ENCODE data around the gene CGRRF1. TPM values are rescaled to one million over a fixed set of nuclear protein-coding genes. Genes with fewer than 3 reads are reported as not detected.

CGRRF1 gene, protein sequence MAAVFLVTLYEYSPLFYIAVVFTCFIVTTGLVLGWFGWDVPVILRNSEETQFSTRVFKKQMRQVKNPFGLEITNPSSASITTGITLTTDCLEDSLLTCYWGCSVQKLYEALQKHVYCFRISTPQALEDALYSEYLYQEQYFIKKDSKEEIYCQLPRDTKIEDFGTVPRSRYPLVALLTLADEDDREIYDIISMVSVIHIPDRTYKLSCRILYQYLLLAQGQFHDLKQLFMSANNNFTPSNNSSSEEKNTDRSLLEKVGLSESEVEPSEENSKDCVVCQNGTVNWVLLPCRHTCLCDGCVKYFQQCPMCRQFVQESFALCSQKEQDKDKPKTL
- 10 to 100 TPM; 16.3 to 19.7 TPM for total RNA-seq

DNA sequence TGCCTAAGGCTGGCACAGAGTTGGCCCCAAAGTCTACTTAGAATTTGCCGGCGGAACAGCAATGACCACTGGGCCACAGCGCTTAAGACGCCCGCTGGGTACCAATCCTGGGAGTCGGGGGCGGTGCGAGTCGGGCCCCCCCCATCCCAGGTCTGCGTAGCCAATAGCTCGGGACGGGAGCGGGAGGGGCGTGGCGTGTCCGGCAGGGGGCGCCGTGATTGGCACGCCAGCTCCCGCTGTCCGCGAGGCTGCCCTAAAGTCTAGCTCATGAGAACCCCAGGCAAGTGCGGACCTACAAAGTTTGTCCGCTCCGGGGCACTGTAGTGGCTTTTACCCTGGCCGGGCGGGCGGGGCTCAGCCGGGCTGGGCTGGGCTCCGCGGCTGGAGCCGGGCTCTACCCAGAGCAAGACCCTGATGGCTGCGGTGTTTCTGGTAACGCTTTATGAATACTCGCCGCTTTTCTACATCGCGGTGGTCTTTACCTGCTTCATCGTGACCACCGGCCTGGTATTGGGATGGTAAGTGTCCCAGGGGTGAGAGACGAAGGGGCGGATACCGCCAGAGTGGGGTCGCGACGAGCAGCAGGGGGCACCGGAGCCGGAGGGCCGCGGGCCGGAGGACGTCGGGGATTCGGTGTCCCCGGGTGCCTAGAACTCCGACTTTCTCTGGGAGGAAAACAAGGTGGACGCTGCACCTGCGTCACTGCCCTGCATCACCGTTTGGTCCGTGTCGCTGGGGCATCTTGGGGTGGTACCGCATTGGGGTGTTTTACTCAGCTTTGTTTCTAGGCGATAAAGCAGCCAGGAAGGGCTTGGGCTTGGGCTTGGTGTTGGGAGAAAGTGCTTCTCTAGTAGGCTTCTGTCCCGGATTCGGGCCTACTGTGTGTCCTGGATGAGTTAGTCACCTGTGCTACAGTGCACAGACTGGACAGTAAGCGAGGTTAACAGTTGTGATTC is at the start of gene CGRRF1:
Gene CGRRF1 (plus strand): TSS at position 361 of the 956 bp plus-strand sequence. CDS start 54 bp downstream, at position 415.
- ATAC-seq (peak; percentile 100), DNase-seq (ENCODE audit: low spot score) (peak; percentile 99)
- Mint-ChIP-seq H3K9me3 (no peaks in the 10 kb centered on the region), H3K4me3 (peak within 1 kb of the TSS; percentile 94), H3K27me3 (peaks cover 0 to 2% of the 10 kb centered on the region in 2 donors), H3K4me1 (ENCODE audit: low read depth in 2 of 2) (peaks cover 28 to 31% of the 10 kb centered on the region in 2 donors), H3K36me3 (no peaks in the 10 kb centered on the region), H3K27ac (peak within 1 kb of the TSS; percentile 78 to 90)

GRCh38 chr14:54462048-54462447 is 47.7 kb upstream of the CGRRF1 start:
- H3K4me1 Mint-ChIP-seq (ENCODE audit: low read depth in 2 of 2): no peaks in the 10 kb centered on the region
- H3K9me3 Mint-ChIP-seq: no peaks in the 10 kb centered on the region
- peaks cover 0 to 7% of the 10 kb centered on the region in 2 donors for H3K27me3 Mint-ChIP-seq
- H3K36me3 Mint-ChIP-seq: peaks cover 2% of the 10 kb centered on the region
- DNase-seq (ENCODE audit: low spot score) (no peak), ATAC-seq (no peak)
- no peak overlapping the region for H3K27ac Mint-ChIP-seq
- no peak overlapping the region for H3K4me3 Mint-ChIP-seq

DNA sequence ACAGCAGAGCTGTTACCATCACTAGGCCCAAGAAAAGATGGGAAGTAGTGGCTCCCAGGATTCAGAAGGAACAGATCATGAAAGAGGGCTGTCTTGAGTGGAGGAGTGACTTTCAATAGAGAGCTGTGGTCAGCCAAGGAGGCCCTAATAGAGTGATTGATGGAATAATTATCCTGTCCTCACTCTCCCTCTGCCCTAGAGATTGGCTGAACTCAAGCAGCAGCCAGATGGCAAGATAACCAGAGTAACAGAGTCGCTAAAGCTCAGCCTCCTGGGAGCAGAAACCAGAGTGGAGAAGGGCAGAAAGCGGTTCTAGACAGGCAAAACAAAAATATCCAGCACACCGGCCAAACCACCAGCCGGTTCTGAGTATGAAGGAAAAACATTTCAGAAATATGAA is 44.1 kb upstream of the CGRRF1 start:
- peaks cover 12% of the 10 kb centered on the region for H3K36me3 Mint-ChIP-seq

GRCh38 chr14:54467280-54467679 is 42.4 kb upstream of the CGRRF1 start:
- Mint-ChIP-seq H3K4me3 (no peak overlapping the region), H3K4me1 (ENCODE audit: low read depth in 2 of 2) (no peaks in the 10 kb centered on the region), H3K27ac (no peak overlapping the region), H3K27me3 (peaks cover 0 to 7% of the 10 kb centered on the region in 2 donors), H3K36me3 (peaks cover 12% of the 10 kb centered on the region), H3K9me3 (peaks cover 7% of the 10 kb centered on the region)
- DNase-seq (ENCODE audit: low spot score) (no peak), ATAC-seq (no peak)

More for the DNA sequence above, 44.1 kb upstream of the CGRRF1 start:
- Mint-ChIP-seq H3K27ac (no peak overlapping the region), H3K27me3 (peaks cover 0 to 7% of the 10 kb centered on the region in 2 donors), H3K4me1 (ENCODE audit: low read depth in 2 of 2) (no peaks in the 10 kb centered on the region), H3K9me3 (peaks cover 7% of the 10 kb centered on the region), H3K4me3 (no peak overlapping the region)
- DNase-seq (ENCODE audit: low spot score) (no peak), ATAC-seq (no peak)

DNA sequence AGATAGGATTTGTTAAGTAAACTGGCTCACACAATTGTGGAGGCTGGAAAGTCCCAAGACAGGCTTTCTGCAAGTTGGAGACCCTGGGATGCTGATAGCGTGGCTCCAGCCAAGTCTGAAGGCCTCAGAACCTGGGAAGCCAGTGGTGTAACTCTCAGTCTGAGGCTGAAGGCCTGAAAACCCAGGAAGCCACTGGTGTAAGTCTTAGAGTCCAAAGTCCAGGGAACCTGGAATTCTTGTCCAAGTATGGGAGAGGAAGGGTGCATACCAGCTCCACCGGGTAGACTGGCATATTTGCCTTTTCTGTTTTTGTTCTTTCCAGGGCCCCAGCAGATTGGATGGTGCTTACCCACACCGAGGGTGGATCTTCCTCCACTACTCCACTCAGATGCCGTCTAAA is 39.0 kb upstream of the CGRRF1 start:
- Mint-ChIP-seq H3K9me3 (peaks cover 7% of the 10 kb centered on the region), H3K36me3 (peaks cover 16% of the 10 kb centered on the region), H3K27ac (no peak overlapping the region), H3K4me3 (no peak overlapping the region), H3K4me1 (ENCODE audit: low read depth in 2 of 2) (no peaks in the 10 kb centered on the region), H3K27me3 (no peaks in the 10 kb centered on the region)
- no peak for DNase-seq (ENCODE audit: low spot score)
- ATAC-seq: no peak

DNA sequence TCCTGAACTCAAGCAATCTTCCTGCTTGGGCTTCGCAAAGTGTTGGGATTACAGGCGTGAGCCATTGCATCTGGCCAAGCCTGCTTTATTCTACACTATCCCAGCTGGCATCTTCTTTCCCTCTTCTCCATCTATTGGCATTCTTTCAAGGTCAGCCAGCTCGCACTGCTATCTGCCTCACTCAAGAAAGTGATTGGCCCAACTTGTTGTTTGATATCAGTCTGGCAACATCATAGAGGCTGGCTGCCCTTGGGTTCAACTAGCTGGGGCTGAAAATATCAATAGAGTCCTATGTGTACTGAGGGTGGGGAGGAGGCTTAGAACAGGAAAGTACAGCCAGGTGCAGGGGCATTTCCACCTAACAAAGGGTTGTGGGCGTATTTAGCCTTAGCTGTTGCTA is 38.1 kb upstream of the CGRRF1 start:
- peaks cover 17% of the 10 kb centered on the region for H3K36me3 Mint-ChIP-seq
- no peaks in the 10 kb centered on the region for H3K4me1 Mint-ChIP-seq (ENCODE audit: low read depth in 2 of 2)
- DNase-seq (ENCODE audit: low spot score) (no peak), ATAC-seq (no peak)
- H3K27me3 Mint-ChIP-seq: no peaks in the 10 kb centered on the region
- H3K9me3 Mint-ChIP-seq: peaks cover 7% of the 10 kb centered on the region
- H3K27ac Mint-ChIP-seq: no peak overlapping the region
- H3K4me3 Mint-ChIP-seq: no peak overlapping the region

DNA sequence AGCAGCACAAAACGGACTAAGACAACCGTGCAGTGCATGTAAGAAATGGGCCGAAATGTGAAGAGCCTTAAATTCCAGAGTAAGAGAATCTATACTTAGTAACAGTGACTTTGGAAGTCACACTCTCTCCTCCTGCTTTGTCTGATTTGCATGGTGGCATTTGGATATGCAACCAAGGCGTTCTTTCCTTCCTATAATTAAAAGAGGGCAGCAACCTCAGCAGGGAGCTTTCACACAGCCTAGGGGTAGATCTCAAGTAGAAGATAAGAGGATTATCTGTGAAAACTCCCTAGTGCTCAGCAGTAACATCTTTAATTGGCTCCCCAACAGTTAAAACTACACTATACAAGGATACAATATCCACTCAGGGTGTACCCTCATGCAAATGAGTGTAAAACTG is 37.4 kb upstream of the CGRRF1 start:
- no peak overlapping the region for H3K4me3 Mint-ChIP-seq
- H3K36me3 Mint-ChIP-seq: peaks cover 12% of the 10 kb centered on the region
- no peak overlapping the region for H3K27ac Mint-ChIP-seq
- no peak for DNase-seq (ENCODE audit: low spot score)
- H3K9me3 Mint-ChIP-seq: peaks cover 6% of the 10 kb centered on the region
- no peaks in the 10 kb centered on the region for H3K4me1 Mint-ChIP-seq (ENCODE audit: low read depth in 2 of 2)
- no peaks in the 10 kb centered on the region for H3K27me3 Mint-ChIP-seq
- no peak for ATAC-seq

GRCh38 chr14:54474232-54474793 is 35.4 kb upstream of the CGRRF1 start:
- H3K4me3 Mint-ChIP-seq: no peak overlapping the region
- DNase-seq (ENCODE audit: low spot score) (no peak), ATAC-seq (no peak)
- peaks cover 9% of the 10 kb centered on the region for H3K36me3 Mint-ChIP-seq
- H3K4me1 Mint-ChIP-seq (ENCODE audit: low read depth in 2 of 2): no peaks in the 10 kb centered on the region
- no peaks in the 10 kb centered on the region for H3K27me3 Mint-ChIP-seq
- H3K9me3 Mint-ChIP-seq: no peaks in the 10 kb centered on the region
- no peak overlapping the region for H3K27ac Mint-ChIP-seq

- H3K9me3 Mint-ChIP-seq: no peaks in the 10 kb centered on the region
- no peak for ATAC-seq
- H3K4me3 Mint-ChIP-seq: no peak overlapping the region
- no peaks in the 10 kb centered on the region for H3K4me1 Mint-ChIP-seq (ENCODE audit: low read depth in 2 of 2)
- H3K36me3 Mint-ChIP-seq: peaks cover 9% of the 10 kb centered on the region
- no peak for DNase-seq (ENCODE audit: low spot score)
- no peaks in the 10 kb centered on the region for H3K27me3 Mint-ChIP-seq
- no peak overlapping the region for H3K27ac Mint-ChIP-seq
These were observed 34.4 kb upstream of the CGRRF1 start for GRCh38 chr14:54475187-54475899.

GRCh38 chr14:54475911-54476310 is 33.8 kb upstream of the CGRRF1 start:
- H3K9me3 Mint-ChIP-seq: no peaks in the 10 kb centered on the region
- H3K27me3 Mint-ChIP-seq: no peaks in the 10 kb centered on the region
- H3K4me3 Mint-ChIP-seq: no peak overlapping the region
- H3K27ac Mint-ChIP-seq: no peak overlapping the region
- ATAC-seq: no peak
- H3K36me3 Mint-ChIP-seq: peaks cover 9% of the 10 kb centered on the region
- no peak for DNase-seq (ENCODE audit: low spot score)
- no peaks in the 10 kb centered on the region for H3K4me1 Mint-ChIP-seq (ENCODE audit: low read depth in 2 of 2)

- H3K36me3 Mint-ChIP-seq: peaks cover 20% of the 10 kb centered on the region
- no peak overlapping the region for H3K27ac Mint-ChIP-seq
These were observed 31.0 kb upstream of the CGRRF1 start for GRCh38 chr14:54478636-54479215.

DNA sequence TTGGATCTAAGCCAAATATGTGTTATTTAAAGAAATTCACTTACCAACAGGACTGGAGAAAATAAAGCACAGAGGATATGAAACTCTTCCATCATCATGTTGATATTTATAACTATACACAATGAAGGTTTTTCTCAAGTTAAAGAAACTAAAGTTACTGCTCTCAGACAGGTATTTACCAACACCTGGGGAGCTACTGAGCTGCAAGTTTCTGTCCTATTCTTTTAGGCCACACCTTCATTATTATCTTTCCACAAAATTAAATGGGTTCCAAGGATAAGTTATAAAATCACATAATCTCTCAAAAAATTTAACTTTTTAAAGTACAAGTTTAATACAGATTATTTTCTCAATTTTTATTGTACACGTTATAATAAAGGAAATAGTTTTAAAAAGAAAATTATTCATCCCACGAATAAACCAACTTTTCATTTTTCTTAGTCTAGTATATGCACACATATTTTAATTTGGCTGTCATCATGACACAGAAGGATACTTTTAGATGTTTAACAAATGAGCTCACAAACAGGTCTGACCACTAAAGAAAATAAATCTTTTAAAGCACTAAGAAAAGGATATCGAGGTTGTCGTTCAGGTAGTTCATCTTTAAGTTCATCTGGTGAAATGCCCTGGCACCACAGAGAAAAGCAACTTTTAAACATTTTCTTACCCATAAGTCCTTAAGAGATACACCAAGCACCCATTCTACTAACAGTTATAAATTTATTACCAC is 28.7 kb upstream of the CGRRF1 start:
- Mint-ChIP-seq H3K27ac (no peak overlapping the region), H3K36me3 (peaks cover 15% of the 10 kb centered on the region), H3K9me3 (no peaks in the 10 kb centered on the region), H3K4me1 (ENCODE audit: low read depth in 2 of 2) (peaks cover 26 to 29% of the 10 kb centered on the region in 2 donors), H3K4me3 (no peak overlapping the region), H3K27me3 (no peaks in the 10 kb centered on the region)
- DNase-seq (ENCODE audit: low spot score) (no peak), ATAC-seq (no peak)

More at GRCh38 chr14:54478636-54479215, 31.0 kb upstream of the CGRRF1 start:
- Mint-ChIP-seq H3K4me1 (ENCODE audit: low read depth in 2 of 2) (peaks cover 7 to 9% of the 10 kb centered on the region in 2 donors), H3K4me3 (no peak overlapping the region), H3K27me3 (no peaks in the 10 kb centered on the region), H3K9me3 (no peaks in the 10 kb centered on the region)
- ATAC-seq: no peak
- no peak for DNase-seq (ENCODE audit: low spot score)
